HCT116 (cell line): ENCODE data around the gene TRPV4. TPM values are rescaled to one million over a fixed set of nuclear protein-coding genes. Genes with fewer than 3 reads are reported as not detected.

Experiments
- ATAC-seq: fragments of 200-7000 bp; cut with Tn5 transposase; 2 replicates; pipeline ENCODE4 v1.9.1; 2020; ENCODE audit warnings: mild to moderate bottlenecking, moderate library complexity
- BruUV-seq: library from RNA; stranded (reverse); fragments of 400-500 nt; replicated peaks from 2 replicates; lab custom pipeline; 2021; lab: Mats Ljungman, UMichigan
- CTCF ChIA-PET: fragments of 300-600 bp; sonication (Branson Sonifier 250); formaldehyde crosslinking; loops from one replicate; lab custom pipeline; 2021; ENCODE audit warnings: antibody characterized with exemption; lab: Charles Lee
- POLR2A ChIA-PET: fragments of 300-600, 350-600 bp; sonication (Branson Sonifier 250); formaldehyde crosslinking; loops from one replicate; lab custom pipeline; 2021; ENCODE audit warnings: antibody characterized with exemption; lab: Charles Lee
- RAD21 ChIA-PET, 2 experiments: fragments of 300-600 bp; sonication (Branson Sonifier 250); formaldehyde crosslinking; loops; one replicate each; lab custom pipeline; 2023; ENCODE audit warnings: low total read pairs in 2 of 2; ENCODE audit not compliant: uncharacterized antibody in 2 of 2, unreplicated experiment in 2 of 2, low non-redundant PET in 1 of 2; lab: Charles Lee
- DNase-seq: peaks from one replicate; pipeline ENCODE4 v3.0.0-alpha.2; 2010; ENCODE audit warnings: low read depth, low spot score
- H2AFZ ChIP-seq: fragments of 200-600 bp; shearing (Covaris generic), sonication (generic); 2 replicates; pipeline ENCODE4 v1.6.1; 2017; ENCODE audit warnings: low read depth, mixed run types, mixed read lengths, antibody characterized with exemption, low read length; ENCODE audit not compliant: poor library complexity, severe bottlenecking
- H3K27ac ChIP-seq: 2 replicates; pipeline ENCODE4 v1.5.1; 2012; ENCODE audit warnings: low read depth, low read length
- H3K27me3 ChIP-seq: fragments of 200-600 bp; sonication (generic); 2 replicates; pipeline ENCODE4 v1.6.1; 2016; ENCODE audit warnings: mixed run types, low read length, mixed read lengths; ENCODE audit not compliant: insufficient read depth
- H3K36me3 ChIP-seq, 2 experiments: fragments of 200-500 bp in 1 of 2; fragments of 200-600 bp in 1 of 2; sonication (Bioruptor generic) in 1 of 2; sonication (generic) in 1 of 2; 2 replicates each; pipeline versions ENCODE4 v1.5.1 to v1.6.1; 2014 to 2016; ENCODE audit warnings: low read length in 2 of 2, inconsistent platforms in 1 of 2, mixed read lengths in 1 of 2, mixed run types in 1 of 2; ENCODE audit not compliant: insufficient read depth in 2 of 2, control insufficient read depth in 1 of 2
- H3K4me1 ChIP-seq, 2 experiments: fragments of 200-600 bp in 1 of 2; sonication (generic) in 1 of 2; 2 replicates each; pipeline versions ENCODE4 v1.5.1 to v1.6.1; 2012 to 2017; ENCODE audit warnings: low read length in 2 of 2, inconsistent platforms in 1 of 2, mild to moderate bottlenecking in 1 of 2, mixed read lengths in 1 of 2, mixed run types in 1 of 2, moderate library complexity in 1 of 2; ENCODE audit not compliant: insufficient read depth in 2 of 2, control insufficient read depth in 1 of 2
- H3K4me2 ChIP-seq: fragments of 200-600 bp; sonication (generic); 2 replicates; pipeline ENCODE4 v1.6.1; 2017; ENCODE audit warnings: mixed run types, low read length, mixed read lengths
- H3K4me3 ChIP-seq, 2 experiments: fragments of 200-600 bp in 1 of 2; sonication (generic) in 1 of 2; replicated peaks in 1 of 2; 2 replicates each; pipeline ENCODE4 v1.5.1; 2011 to 2016; ENCODE audit warnings: low read length in 2 of 2, control low read depth in 1 of 2, low read depth in 1 of 2, mild to moderate bottlenecking in 1 of 2, mixed read lengths in 1 of 2, mixed run types in 1 of 2
- H3K79me2 ChIP-seq: fragments of 200-600 bp; sonication (generic); 2 replicates; pipeline ENCODE4 v1.6.1; 2017; ENCODE audit warnings: mild to moderate bottlenecking, mixed run types, low read length, moderate library complexity, mixed read lengths; ENCODE audit not compliant: insufficient read depth
- H3K9ac ChIP-seq: fragments of 200-600 bp; sonication (generic); 2 replicates; pipeline ENCODE4 v1.6.1; 2016; ENCODE audit warnings: low read length, mixed read lengths
- H3K9me2 ChIP-seq: fragments of 200-600 bp; sonication (generic), shearing (Covaris generic); 2 replicates; pipeline ENCODE4 v1.6.1; 2017; ENCODE audit warnings: mixed run types, mild to moderate bottlenecking, moderate library complexity; ENCODE audit not compliant: insufficient read depth
- H3K9me3 ChIP-seq, 2 experiments: fragments of 200-500 bp in 1 of 2; fragments of 200-600 bp in 1 of 2; sonication (Bioruptor generic) in 1 of 2; sonication (generic) in 1 of 2; 2 replicates each; pipeline ENCODE4 v1.6.1; 2014 to 2017; ENCODE audit warnings: low read length in 2 of 2, mixed read lengths in 2 of 2, inconsistent platforms in 1 of 2, low read depth in 1 of 2, mild to moderate bottlenecking in 1 of 2, mixed run types in 1 of 2, moderate library complexity in 1 of 2; ENCODE audit not compliant: control insufficient read depth in 1 of 2, insufficient read depth in 1 of 2
- H4K20me1 ChIP-seq: fragments of 200-600 bp; sonication (generic), shearing (Covaris generic); 2 replicates; pipeline ENCODE4 v1.6.1; 2017; ENCODE audit warnings: mixed run types, mild to moderate bottlenecking, moderate library complexity; ENCODE audit not compliant: insufficient read depth
- CBX3 ChIP-seq: IDR thresholded peaks from 2 replicates; pipeline ENCODE4 v1.6.1; 2012; ENCODE audit warnings: low read depth
- EGR1 ChIP-seq: IDR thresholded peaks from 2 replicates; pipeline ENCODE4 v1.6.1; 2012; ENCODE audit warnings: low read depth
- ELF1 ChIP-seq: IDR thresholded peaks from 2 replicates; pipeline ENCODE4 v1.6.1; 2012; ENCODE audit warnings: low read depth, borderline replicate concordance
- EZH2 ChIP-seq: fragments of 200-600 bp; sonication (generic); IDR thresholded peaks from 2 replicates; pipeline ENCODE4 v1.6.1; 2017; ENCODE audit warnings: antibody characterized with exemption, mixed run types
- EZH2phosphoT487 ChIP-seq: fragments of 200-600 bp; IDR thresholded peaks from 2 replicates; pipeline ENCODE4 v1.6.1; 2018; ENCODE audit warnings: antibody characterized with exemption, borderline replicate concordance
- JUND ChIP-seq: IDR thresholded peaks from 2 replicates; pipeline ENCODE4 v1.6.1; 2012
- RAD21 ChIP-seq: IDR thresholded peaks from 2 replicates; pipeline ENCODE4 v1.6.1; 2012; ENCODE audit warnings: low read depth, mild to moderate bottlenecking
- SIN3A ChIP-seq: IDR thresholded peaks from 2 replicates; pipeline ENCODE4 v1.6.1; 2012; ENCODE audit warnings: low read depth
- SRF ChIP-seq: IDR thresholded peaks from 2 replicates; pipeline ENCODE4 v1.6.1; 2012; ENCODE audit warnings: low read depth
- TCF7L2 ChIP-seq: IDR thresholded peaks from 2 replicates; pipeline ENCODE4 v1.7.0; 2011; ENCODE audit warnings: borderline replicate concordance, inconsistent platforms; ENCODE audit not compliant: insufficient read depth, insufficient read length; ENCODE audit errors: extremely low read depth
- YY1 ChIP-seq: IDR thresholded peaks from 2 replicates; pipeline ENCODE4 v1.6.1; 2011; ENCODE audit warnings: low read length, low read depth, moderate library complexity, mild to moderate bottlenecking; ENCODE audit not compliant: insufficient replicate concordance; ENCODE audit errors: extremely low read depth
- ZNF274 ChIP-seq: fragments of 200-500 bp; sonication (Bioruptor generic); IDR thresholded peaks from 2 replicates; pipeline ENCODE4 v1.6.1; 2014; ENCODE audit warnings: mild to moderate bottlenecking, low read depth, low read length, inconsistent platforms
- intact Hi-C: fragments of 100-400 bp; cut with micrococcal nuclease; formaldehyde crosslinking; loops from 2 replicates; pipeline ENCODE4 v1.10.0; 2022
- total RNA-seq: library from RNA; stranded (reverse); gene quantifications from one replicate; pipeline ENCODE4 v1.2.1, GENCODE V29; 2021; ENCODE audit not compliant: unreplicated experiment
- TF ChIP-seq, protein P1 (sequence below): IDR thresholded peaks from 2 replicates; pipeline ENCODE4 v1.6.1; 2012
- TF ChIP-seq, protein P2 (sequence below): IDR thresholded peaks from 2 replicates; pipeline ENCODE4 v1.6.1; 2011; ENCODE audit warnings: mild to moderate bottlenecking, low read length, moderate library complexity; ENCODE audit not compliant: insufficient replicate concordance; ENCODE audit errors: extremely low read depth
- TF ChIP-seq, protein P3 (sequence below): IDR thresholded peaks from 2 replicates; pipeline ENCODE4 v1.6.1; 2012; ENCODE audit warnings: low read depth

TRPV4 gene
- total RNA-seq, 1 experiment from 2014 or later = 0.54 TPM

DNA sequence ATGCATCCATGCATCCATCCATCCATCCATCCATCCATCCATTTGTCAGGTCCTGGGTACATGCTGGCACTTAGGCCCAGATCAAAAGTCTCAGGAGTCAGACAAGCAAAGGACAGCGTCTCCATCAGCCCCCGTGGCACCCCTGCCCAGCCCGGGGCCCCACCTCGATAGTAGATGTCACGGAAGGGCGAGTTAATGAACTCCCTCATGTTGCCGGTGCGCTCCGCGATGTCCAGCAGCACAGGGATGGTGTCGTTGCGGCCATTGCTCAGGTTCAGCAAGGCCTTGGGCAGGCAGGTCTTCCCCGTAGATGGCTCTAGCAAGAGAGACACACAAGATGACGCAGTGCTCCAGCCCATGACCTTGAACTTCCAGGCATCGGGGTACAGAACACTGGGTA lies 30.4 kb downstream of the TRPV4 start:
- BruUV-seq = no TSS peak
- ATAC-seq = no peak
- CTCF ChIA-PET = interaction anchor here (2.4 kb wide), 1 partner anchor 42 kb away, joined by 19 read pairs; no protein-coding TSS in a partner anchor
- H3K4me2 ChIP-seq = no peak overlapping the region
- TF ChIP-seq EZH2phosphoT487 (no peak), CBX3 (no peak), EZH2 (no peak), EGR1 (no peak), JUND (no peak), SRF (no peak), ELF1 (no peak), YY1 (no peak), SIN3A (no peak), TCF7L2 (no peak), ZNF274 (no peak), RAD21 (no peak)
- TF ChIP-seq, protein P1, sequence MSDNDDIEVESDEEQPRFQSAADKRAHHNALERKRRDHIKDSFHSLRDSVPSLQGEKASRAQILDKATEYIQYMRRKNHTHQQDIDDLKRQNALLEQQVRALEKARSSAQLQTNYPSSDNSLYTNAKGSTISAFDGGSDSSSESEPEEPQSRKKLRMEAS = no peak
- TF ChIP-seq, protein P2, sequence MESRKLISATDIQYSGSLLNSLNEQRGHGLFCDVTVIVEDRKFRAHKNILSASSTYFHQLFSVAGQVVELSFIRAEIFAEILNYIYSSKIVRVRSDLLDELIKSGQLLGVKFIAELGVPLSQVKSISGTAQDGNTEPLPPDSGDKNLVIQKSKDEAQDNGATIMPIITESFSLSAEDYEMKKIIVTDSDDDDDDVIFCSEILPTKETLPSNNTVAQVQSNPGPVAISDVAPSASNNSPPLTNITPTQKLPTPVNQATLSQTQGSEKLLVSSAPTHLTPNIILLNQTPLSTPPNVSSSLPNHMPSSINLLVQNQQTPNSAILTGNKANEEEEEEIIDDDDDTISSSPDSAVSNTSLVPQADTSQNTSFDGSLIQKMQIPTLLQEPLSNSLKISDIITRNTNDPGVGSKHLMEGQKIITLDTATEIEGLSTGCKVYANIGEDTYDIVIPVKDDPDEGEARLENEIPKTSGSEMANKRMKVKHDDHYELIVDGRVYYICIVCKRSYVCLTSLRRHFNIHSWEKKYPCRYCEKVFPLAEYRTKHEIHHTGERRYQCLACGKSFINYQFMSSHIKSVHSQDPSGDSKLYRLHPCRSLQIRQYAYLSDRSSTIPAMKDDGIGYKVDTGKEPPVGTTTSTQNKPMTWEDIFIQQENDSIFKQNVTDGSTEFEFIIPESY = no peak
- TF ChIP-seq, protein P3, sequence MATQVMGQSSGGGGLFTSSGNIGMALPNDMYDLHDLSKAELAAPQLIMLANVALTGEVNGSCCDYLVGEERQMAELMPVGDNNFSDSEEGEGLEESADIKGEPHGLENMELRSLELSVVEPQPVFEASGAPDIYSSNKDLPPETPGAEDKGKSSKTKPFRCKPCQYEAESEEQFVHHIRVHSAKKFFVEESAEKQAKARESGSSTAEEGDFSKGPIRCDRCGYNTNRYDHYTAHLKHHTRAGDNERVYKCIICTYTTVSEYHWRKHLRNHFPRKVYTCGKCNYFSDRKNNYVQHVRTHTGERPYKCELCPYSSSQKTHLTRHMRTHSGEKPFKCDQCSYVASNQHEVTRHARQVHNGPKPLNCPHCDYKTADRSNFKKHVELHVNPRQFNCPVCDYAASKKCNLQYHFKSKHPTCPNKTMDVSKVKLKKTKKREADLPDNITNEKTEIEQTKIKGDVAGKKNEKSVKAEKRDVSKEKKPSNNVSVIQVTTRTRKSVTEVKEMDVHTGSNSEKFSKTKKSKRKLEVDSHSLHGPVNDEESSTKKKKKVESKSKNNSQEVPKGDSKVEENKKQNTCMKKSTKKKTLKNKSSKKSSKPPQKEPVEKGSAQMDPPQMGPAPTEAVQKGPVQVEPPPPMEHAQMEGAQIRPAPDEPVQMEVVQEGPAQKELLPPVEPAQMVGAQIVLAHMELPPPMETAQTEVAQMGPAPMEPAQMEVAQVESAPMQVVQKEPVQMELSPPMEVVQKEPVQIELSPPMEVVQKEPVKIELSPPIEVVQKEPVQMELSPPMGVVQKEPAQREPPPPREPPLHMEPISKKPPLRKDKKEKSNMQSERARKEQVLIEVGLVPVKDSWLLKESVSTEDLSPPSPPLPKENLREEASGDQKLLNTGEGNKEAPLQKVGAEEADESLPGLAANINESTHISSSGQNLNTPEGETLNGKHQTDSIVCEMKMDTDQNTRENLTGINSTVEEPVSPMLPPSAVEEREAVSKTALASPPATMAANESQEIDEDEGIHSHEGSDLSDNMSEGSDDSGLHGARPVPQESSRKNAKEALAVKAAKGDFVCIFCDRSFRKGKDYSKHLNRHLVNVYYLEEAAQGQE = no peak
- no peaks in the 10 kb centered on the region for H3K27me3 ChIP-seq
- no peaks in the 10 kb centered on the region for H3K36me3 ChIP-seq
- H3K9me2 ChIP-seq = no peaks in the 10 kb centered on the region
- intact Hi-C loops = no loop called here
- no peaks in the 10 kb centered on the region for H3K79me2 ChIP-seq
- RAD21 ChIA-PET = no interaction called here
- no peaks in the 10 kb centered on the region for H3K4me1 ChIP-seq
- POLR2A ChIA-PET = no interaction called here
- no peak overlapping the region for H3K4me3 ChIP-seq
- H3K27ac ChIP-seq = no peak overlapping the region
- H2AFZ ChIP-seq = no peak overlapping the region
- no peak for DNase-seq
- no peak overlapping the region for H3K9ac ChIP-seq
- H4K20me1 ChIP-seq = no peaks in the 10 kb centered on the region
- no peaks in the 10 kb centered on the region for H3K9me3 ChIP-seq
